RPMI8226 (cell line): ENCODE results near the gene POLR2B.
"Not testable (repeated sequence)": the region's sequence is repeated elsewhere in the genome, so short reads cannot be mapped to it uniquely, and the experiment has no call there.

Source experiments
- DNase-seq: peaks from one replicate; pipeline ENCODE4 v3.0.0-alpha.2; 2015

POLR2B gene

GRCh38 chr4:56990109-56990905 lies 11.6 kb downstream of the POLR2B start:
- DNase-seq, result no peak

GRCh38 chr4:56995525-56995924 lies 16.8 kb downstream of the POLR2B start:
- DNase-seq, result no peak

GRCh38 chr4:56999751-57000150 lies 21.1 kb downstream of the POLR2B start:
- DNase-seq, result no peak

- DNase-seq, result no peak
Observed at GRCh38 chr4:57013543-57014120, 34.9 kb downstream of the POLR2B start.

- DNase-seq, result no peak
Observed at GRCh38 chr4:57018980-57019379, 40.3 kb downstream of the POLR2B start.

GRCh38 chr4:57020467-57021101 lies 41.9 kb downstream of the POLR2B start:
- DNase-seq, result no peak

- DNase-seq, result no peak
Observed at GRCh38 chr4:57023104-57023503, 44.4 kb downstream of the POLR2B start.

- no peak for DNase-seq
Observed at GRCh38 chr4:57034520-57034919, 55.8 kb downstream of the POLR2B start.

GRCh38 chr4:57037982-57038604 lies 59.4 kb downstream of the POLR2B start:
- peak; percentile 49 for DNase-seq

- no peak for DNase-seq
Observed at GRCh38 chr4:57039345-57039744, 60.6 kb downstream of the POLR2B start.

- no peak for DNase-seq
Observed at GRCh38 chr4:57040510-57040909, 61.8 kb downstream of the POLR2B start.

GRCh38 chr4:57041020-57041419 lies 62.3 kb downstream of the POLR2B start:
- no peak for DNase-seq

GRCh38 chr4:57042711-57043169 lies 64.0 kb downstream of the POLR2B start:
- DNase-seq, result no peak

- DNase-seq, result no peak
Observed at GRCh38 chr4:57043347-57044251, 64.9 kb downstream of the POLR2B start.

- no peak for DNase-seq
Observed at GRCh38 chr4:57044279-57044678, 65.6 kb downstream of the POLR2B start.

GRCh38 chr4:57044996-57045395 lies 66.3 kb downstream of the POLR2B start:
- DNase-seq, result no peak

GRCh38 chr4:57047046-57047445 lies 68.3 kb downstream of the POLR2B start:
- DNase-seq, result not testable (repeated sequence)

GRCh38 chr4:57048590-57049304 lies 70.1 kb downstream of the POLR2B start:
- no peak for DNase-seq

GRCh38 chr4:57051095-57051494 lies 72.4 kb downstream of the POLR2B start:
- no peak for DNase-seq

GRCh38 chr4:57051524-57051923 lies 72.8 kb downstream of the POLR2B start:
- no peak for DNase-seq

- no peak for DNase-seq
Observed at GRCh38 chr4:57053508-57053907, 74.8 kb downstream of the POLR2B start.

GRCh38 chr4:57055886-57056285 lies 77.2 kb downstream of the POLR2B start:
- no peak for DNase-seq
